HG02678 (cell line): ENCODE data around the gene ATP6V0A1.
"Not testable (repeated sequence)": the region's sequence is repeated elsewhere in the genome, so short reads cannot be mapped to it uniquely, and the experiment has no call there.

Source experiments
- ATAC-seq: cut with Tn5 transposase; IDR thresholded peaks from one replicate; pipeline ENCODE4 v1.9.1; 2021; ENCODE audit warnings: mild to moderate bottlenecking, moderate library complexity; ENCODE audit not compliant: unreplicated experiment

ATP6V0A1 gene

GRCh38 chr17:42475835-42476234 lies 17.2 kb downstream of the ATP6V0A1 start:
- ATAC-seq: no peak

GRCh38 chr17:42476411-42476810 lies 17.7 kb downstream of the ATP6V0A1 start:
- ATAC-seq: no peak

- no peak for ATAC-seq
Observed at GRCh38 chr17:42477173-42477572, 18.5 kb downstream of the ATP6V0A1 start.

GRCh38 chr17:42477824-42478223 lies 19.1 kb downstream of the ATP6V0A1 start:
- ATAC-seq: not testable (repeated sequence)

- ATAC-seq: peak; percentile 62
Observed at GRCh38 chr17:42484304-42484703, 25.6 kb downstream of the ATP6V0A1 start.

GRCh38 chr17:42485680-42486079 lies 27.0 kb downstream of the ATP6V0A1 start:
- ATAC-seq: no peak

- no peak for ATAC-seq
Observed at GRCh38 chr17:42488032-42488431, 29.4 kb downstream of the ATP6V0A1 start.

GRCh38 chr17:42493319-42493718 lies 34.6 kb downstream of the ATP6V0A1 start:
- ATAC-seq: no peak

- no peak for ATAC-seq
Observed at GRCh38 chr17:42494673-42495072, 36.0 kb downstream of the ATP6V0A1 start.

GRCh38 chr17:42498828-42499227 lies 40.1 kb downstream of the ATP6V0A1 start:
- no peak for ATAC-seq

- ATAC-seq: no peak
Observed at GRCh38 chr17:42502091-42502490, 43.4 kb downstream of the ATP6V0A1 start.

GRCh38 chr17:42502926-42503325 lies 44.2 kb downstream of the ATP6V0A1 start:
- no peak for ATAC-seq

- ATAC-seq: no peak
Observed at GRCh38 chr17:42507671-42508070, 49.0 kb downstream of the ATP6V0A1 start.

GRCh38 chr17:42508426-42509165 lies 49.9 kb downstream of the ATP6V0A1 start:
- no peak for ATAC-seq

GRCh38 chr17:42509409-42509808 lies 50.7 kb downstream of the ATP6V0A1 start:
- no peak for ATAC-seq

GRCh38 chr17:42509841-42510240 lies 51.2 kb downstream of the ATP6V0A1 start:
- no peak for ATAC-seq

- no peak for ATAC-seq
Observed at GRCh38 chr17:42512246-42512645, 53.6 kb downstream of the ATP6V0A1 start.

GRCh38 chr17:42512733-42513251 lies 54.1 kb downstream of the ATP6V0A1 start:
- no peak for ATAC-seq

- ATAC-seq: no peak
Observed at GRCh38 chr17:42513686-42514085, 55.0 kb downstream of the ATP6V0A1 start.

GRCh38 chr17:42514279-42514678 lies 55.6 kb downstream of the ATP6V0A1 start:
- no peak for ATAC-seq

- no peak for ATAC-seq
Observed at GRCh38 chr17:42514867-42515266, 56.2 kb downstream of the ATP6V0A1 start.

GRCh38 chr17:42517516-42517915 lies 58.8 kb downstream of the ATP6V0A1 start:
- ATAC-seq: no peak
